ENCODE results near the gene PPM1G.
"Not testable (repeated sequence)": the region's sequence is repeated elsewhere in the genome, so short reads cannot be mapped to it uniquely, and the experiment has no call there.

The PPM1G gene

GRCh38 chr2:27431395-27431794 is 22.0 kb upstream of the PPM1G start:
- Histone ChIP-seq H3K36me3 (ENCODE audit: control insufficient read depth, insufficient read depth, low read length, severe bottlenecking) (peaks cover 33% of the 10 kb centered on the region), H3K4me3 (ENCODE audit: low read length) (no peak overlapping the region), H3K9me3 (ENCODE audit: control insufficient read depth, low read length) (no peaks in the 10 kb centered on the region), H3K27me3 (replicated peaks; ENCODE audit: control insufficient read depth, insufficient read depth, low read length) (no peaks in the 10 kb centered on the region), H3K9ac (ENCODE audit: low read length) (no peak overlapping the region), H3K4me1 (ENCODE audit: control insufficient read depth, insufficient read depth, low read length) (peaks cover 39% of the 10 kb centered on the region)
- peak; percentile 48 for DNase-seq (ENCODE audit: low read depth)

GRCh38 chr2:27428978-27429541 is 19.7 kb upstream of the PPM1G start:
- peak overlapping the region; percentile 93 for H3K4me3 ChIP-seq (ENCODE audit: low read length)
- H3K36me3 ChIP-seq (ENCODE audit: control insufficient read depth, insufficient read depth, low read length, severe bottlenecking): peaks cover 10% of the 10 kb centered on the region
- H3K27me3 ChIP-seq (replicated peaks; ENCODE audit: control insufficient read depth, insufficient read depth, low read length): no peaks in the 10 kb centered on the region
- peak; percentile 91 for DNase-seq (ENCODE audit: low read depth)
- H3K9ac ChIP-seq (ENCODE audit: low read length): peak overlapping the region; percentile 99
- H3K4me1 ChIP-seq (ENCODE audit: control insufficient read depth, insufficient read depth, low read length): peaks cover 29% of the 10 kb centered on the region
- no peaks in the 10 kb centered on the region for H3K9me3 ChIP-seq (ENCODE audit: control insufficient read depth, low read length)

GRCh38 chr2:27428213-27428977 is 19.0 kb upstream of the PPM1G start, which contains the start of gene NRBP1:
NRBP1 (plus strand) TSS chr2:27428631; CDS start chr2:27433274, 4,643 bp downstream.
- Histone ChIP-seq H3K27me3 (replicated peaks; ENCODE audit: control insufficient read depth, insufficient read depth, low read length) (no peaks in the 10 kb centered on the region), H3K4me1 (ENCODE audit: control insufficient read depth, insufficient read depth, low read length) (peaks cover 29% of the 10 kb centered on the region), H3K9me3 (ENCODE audit: control insufficient read depth, low read length) (no peaks in the 10 kb centered on the region), H3K36me3 (ENCODE audit: control insufficient read depth, insufficient read depth, low read length, severe bottlenecking) (peaks cover 3% of the 10 kb centered on the region), H3K9ac (ENCODE audit: low read length) (peak within 1 kb of the TSS; percentile 99), H3K4me3 (ENCODE audit: low read length) (peak within 1 kb of the TSS; percentile 93)
- peak; percentile 96 for DNase-seq (ENCODE audit: low read depth)

GRCh38 chr2:27427863-27428212 is 18.4 kb upstream of the PPM1G start:
- Histone ChIP-seq H3K9ac (ENCODE audit: low read length) (peak overlapping the region; percentile 99), H3K36me3 (ENCODE audit: control insufficient read depth, insufficient read depth, low read length, severe bottlenecking) (no peaks in the 10 kb centered on the region), H3K4me1 (ENCODE audit: control insufficient read depth, insufficient read depth, low read length) (peaks cover 29% of the 10 kb centered on the region), H3K4me3 (ENCODE audit: low read length) (peak overlapping the region; percentile 93), H3K27me3 (replicated peaks; ENCODE audit: control insufficient read depth, insufficient read depth, low read length) (no peaks in the 10 kb centered on the region), H3K9me3 (ENCODE audit: control insufficient read depth, low read length) (no peaks in the 10 kb centered on the region)
- no peak for DNase-seq (ENCODE audit: low read depth)

- H3K9me3 ChIP-seq (ENCODE audit: control insufficient read depth, low read length); H3K9ac ChIP-seq (ENCODE audit: low read length); H3K4me3 ChIP-seq (ENCODE audit: low read length); H3K36me3 ChIP-seq (ENCODE audit: control insufficient read depth, insufficient read depth, low read length, severe bottlenecking); DNase-seq (ENCODE audit: low read depth); H3K27me3 ChIP-seq (replicated peaks; ENCODE audit: control insufficient read depth, insufficient read depth, low read length): not testable (repeated sequence)
- H3K4me1 ChIP-seq (ENCODE audit: control insufficient read depth, insufficient read depth, low read length): peaks cover 14% of the 10 kb centered on the region
These were observed 15.6 kb upstream of the PPM1G start for GRCh38 chr2:27425039-27425438.

- H3K9ac ChIP-seq (ENCODE audit: low read length): no peak overlapping the region
- H3K36me3 ChIP-seq (ENCODE audit: control insufficient read depth, insufficient read depth, low read length, severe bottlenecking): no peaks in the 10 kb centered on the region
- no peak for DNase-seq (ENCODE audit: low read depth)
- no peaks in the 10 kb centered on the region for H3K9me3 ChIP-seq (ENCODE audit: control insufficient read depth, low read length)
- no peak overlapping the region for H3K4me3 ChIP-seq (ENCODE audit: low read length)
- no peaks in the 10 kb centered on the region for H3K27me3 ChIP-seq (replicated peaks; ENCODE audit: control insufficient read depth, insufficient read depth, low read length)
- peaks cover 7% of the 10 kb centered on the region for H3K4me1 ChIP-seq (ENCODE audit: control insufficient read depth, insufficient read depth, low read length)
These were observed 13.6 kb upstream of the PPM1G start for GRCh38 chr2:27422958-27423357.

GRCh38 chr2:27421660-27422250 is 12.4 kb upstream of the PPM1G start:
- no peaks in the 10 kb centered on the region for H3K27me3 ChIP-seq (replicated peaks; ENCODE audit: control insufficient read depth, insufficient read depth, low read length)
- H3K9me3 ChIP-seq (ENCODE audit: control insufficient read depth, low read length): no peaks in the 10 kb centered on the region
- no peaks in the 10 kb centered on the region for H3K4me1 ChIP-seq (ENCODE audit: control insufficient read depth, insufficient read depth, low read length)
- no peaks in the 10 kb centered on the region for H3K36me3 ChIP-seq (ENCODE audit: control insufficient read depth, insufficient read depth, low read length, severe bottlenecking)
- DNase-seq (ENCODE audit: low read depth): no peak
- no peak overlapping the region for H3K4me3 ChIP-seq (ENCODE audit: low read length)
- H3K9ac ChIP-seq (ENCODE audit: low read length): no peak overlapping the region

- Histone ChIP-seq H3K4me1 (ENCODE audit: control insufficient read depth, insufficient read depth, low read length) (no peaks in the 10 kb centered on the region), H3K4me3 (ENCODE audit: low read length) (no peak overlapping the region), H3K9ac (ENCODE audit: low read length) (no peak overlapping the region), H3K27me3 (replicated peaks; ENCODE audit: control insufficient read depth, insufficient read depth, low read length) (no peaks in the 10 kb centered on the region), H3K9me3 (ENCODE audit: control insufficient read depth, low read length) (no peaks in the 10 kb centered on the region), H3K36me3 (ENCODE audit: control insufficient read depth, insufficient read depth, low read length, severe bottlenecking) (no peaks in the 10 kb centered on the region)
- DNase-seq (ENCODE audit: low read depth): no peak
These were observed 11.6 kb upstream of the PPM1G start for GRCh38 chr2:27420996-27421395.

GRCh38 chr2:27416151-27416550 is 6.8 kb upstream of the PPM1G start:
- H3K4me1 ChIP-seq (ENCODE audit: control insufficient read depth, insufficient read depth, low read length): no peaks in the 10 kb centered on the region
- no peak overlapping the region for H3K4me3 ChIP-seq (ENCODE audit: low read length)
- no peak for DNase-seq (ENCODE audit: low read depth)
- H3K9me3 ChIP-seq (ENCODE audit: control insufficient read depth, low read length): no peaks in the 10 kb centered on the region
- H3K9ac ChIP-seq (ENCODE audit: low read length): no peak overlapping the region
- no peaks in the 10 kb centered on the region for H3K36me3 ChIP-seq (ENCODE audit: control insufficient read depth, insufficient read depth, low read length, severe bottlenecking)
- H3K27me3 ChIP-seq (replicated peaks; ENCODE audit: control insufficient read depth, insufficient read depth, low read length): no peaks in the 10 kb centered on the region

GRCh38 chr2:27412419-27413152 is 3.2 kb upstream of the PPM1G start:
- H3K4me1 ChIP-seq (ENCODE audit: control insufficient read depth, insufficient read depth, low read length): peaks cover 14% of the 10 kb centered on the region
- H3K36me3 ChIP-seq (ENCODE audit: control insufficient read depth, insufficient read depth, low read length, severe bottlenecking): no peaks in the 10 kb centered on the region
- no peaks in the 10 kb centered on the region for H3K9me3 ChIP-seq (ENCODE audit: control insufficient read depth, low read length)
- no peak overlapping the region for H3K9ac ChIP-seq (ENCODE audit: low read length)
- no peaks in the 10 kb centered on the region for H3K27me3 ChIP-seq (replicated peaks; ENCODE audit: control insufficient read depth, insufficient read depth, low read length)
- H3K4me3 ChIP-seq (ENCODE audit: low read length): no peak overlapping the region
- DNase-seq (ENCODE audit: low read depth): no peak
